Activated naive CD4-positive, alpha-beta T cell treated with anti-CD3 and anti-CD28 coated beads, Interleukin-2, amount 50 U/mL, for 72 hours (primary cell): ENCODE results near the gene AIG1. TPM values are rescaled to one million over a fixed set of nuclear protein-coding genes. Genes with fewer than 3 reads are reported as not detected.
"Not testable (repeated sequence)": the region's sequence is repeated elsewhere in the genome, so short reads cannot be mapped to it uniquely, and the experiment has no call there.

ENCODE experiments used
- ATAC-seq, 2 donors: fragments of 150-1000 bp; cut with Tn5 transposase; 2 replicates each; pipeline ENCODE4 v1.10.0; 2021; ENCODE audit warnings: mild to moderate bottlenecking in 2 of 2, moderate library complexity in 2 of 2
- DNase-seq, 2 donors: peaks; one replicate each; pipeline ENCODE4 v3.0.0; 2021 to 2022; ENCODE audit warnings: low spot score in 2 of 2
- H3K27ac Mint-ChIP-seq, 2 donors: one replicate each; pipeline ENCODE4 v1.8.0; 2022; ENCODE audit warnings: mild to moderate bottlenecking in 2 of 2, mixed read lengths in 2 of 2
- H3K36me3 Mint-ChIP-seq, 2 donors: one replicate each; pipeline ENCODE4 v1.8.0; 2022; ENCODE audit warnings: mixed read lengths in 2 of 2
- H3K9me3 Mint-ChIP-seq, 2 donors: one replicate each; pipeline ENCODE4 v1.8.0; 2022; ENCODE audit warnings: mixed read lengths in 2 of 2
- total RNA-seq, 2 donors: library from RNA; stranded (reverse); gene quantifications; one replicate each; pipeline ENCODE4 v1.2.3, GENCODE V29; 2022

The AIG1 gene
- total RNA-seq, 2 donors from 2014 or later = 15.5 to 34.8 TPM

GRCh38 chr6:143157131-143157530, 96.4 kb downstream of the AIG1 start:
- no peaks in the 10 kb centered on the region for H3K36me3 Mint-ChIP-seq
- no peak for ATAC-seq
- DNase-seq = no peak
- H3K9me3 Mint-ChIP-seq = peaks cover 0 to 4% of the 10 kb centered on the region in 2 donors
- H3K27ac Mint-ChIP-seq = peak overlapping the region in 1 of 2 donors; percentile 8

- no peaks in the 10 kb centered on the region for H3K36me3 Mint-ChIP-seq
- H3K27ac Mint-ChIP-seq = peak overlapping the region; percentile 8 to 84
- peaks cover 0 to 4% of the 10 kb centered on the region in 2 donors for H3K9me3 Mint-ChIP-seq
- ATAC-seq (peak in 1 of 2 donors; percentile 43), DNase-seq (no peak)
These were observed 97.5 kb downstream of the AIG1 start for GRCh38 chr6:143158113-143158581.

GRCh38 chr6:143159001-143159400, 98.3 kb downstream of the AIG1 start:
- Mint-ChIP-seq H3K9me3 (peaks cover 0 to 4% of the 10 kb centered on the region in 2 donors), H3K36me3 (no peaks in the 10 kb centered on the region), H3K27ac (no peak overlapping the region)
- ATAC-seq (no peak), DNase-seq (no peak)

GRCh38 chr6:143160015-143160414, 99.3 kb downstream of the AIG1 start:
- no peak for DNase-seq

GRCh38 chr6:143160439-143161220, 99.9 kb downstream of the AIG1 start:
- H3K36me3 Mint-ChIP-seq = no peaks in the 10 kb centered on the region

More at GRCh38 chr6:143160015-143160414, 99.3 kb downstream of the AIG1 start:
- Mint-ChIP-seq H3K9me3 (peaks cover 0 to 4% of the 10 kb centered on the region in 2 donors), H3K27ac (no peak overlapping the region), H3K36me3 (no peaks in the 10 kb centered on the region)
- no peak for ATAC-seq

GRCh38 chr6:143163621-143164020, 102.9 kb downstream of the AIG1 start:
- H3K36me3 Mint-ChIP-seq = no peaks in the 10 kb centered on the region
- no peak overlapping the region for H3K27ac Mint-ChIP-seq
- H3K9me3 Mint-ChIP-seq = peaks cover 0 to 4% of the 10 kb centered on the region in 2 donors
- ATAC-seq = no peak
- no peak for DNase-seq

More at GRCh38 chr6:143160439-143161220, 99.9 kb downstream of the AIG1 start:
- no peak overlapping the region for H3K27ac Mint-ChIP-seq
- peaks cover 0 to 4% of the 10 kb centered on the region in 2 donors for H3K9me3 Mint-ChIP-seq
- ATAC-seq = no peak
- no peak for DNase-seq

- no peak overlapping the region for H3K27ac Mint-ChIP-seq
- peaks cover 0 to 4% of the 10 kb centered on the region in 2 donors for H3K9me3 Mint-ChIP-seq
- no peak for DNase-seq
- no peaks in the 10 kb centered on the region for H3K36me3 Mint-ChIP-seq
- no peak for ATAC-seq
These were observed 103.9 kb downstream of the AIG1 start for GRCh38 chr6:143164565-143165105.

- ATAC-seq (no peak), DNase-seq (no peak)
- Mint-ChIP-seq H3K27ac (no peak overlapping the region), H3K36me3 (no peaks in the 10 kb centered on the region), H3K9me3 (peaks cover 0 to 4% of the 10 kb centered on the region in 2 donors)
These were observed 104.7 kb downstream of the AIG1 start for GRCh38 chr6:143165315-143165855.

GRCh38 chr6:143166247-143166695, 105.6 kb downstream of the AIG1 start:
- Mint-ChIP-seq H3K27ac (no peak overlapping the region), H3K36me3 (no peaks in the 10 kb centered on the region), H3K9me3 (peaks cover 0 to under 1% of the 10 kb centered on the region in 2 donors)
- no peak for DNase-seq
- no peak for ATAC-seq

- no peak for DNase-seq
- no peak for ATAC-seq
- Mint-ChIP-seq H3K36me3 (peaks cover 5 to 8% of the 10 kb centered on the region in 2 donors), H3K9me3 (peaks cover 0 to 3% of the 10 kb centered on the region in 2 donors), H3K27ac (no peak overlapping the region)
These were observed 106.5 kb downstream of the AIG1 start for GRCh38 chr6:143167224-143167623.

GRCh38 chr6:143168396-143168816, 107.7 kb downstream of the AIG1 start:
- DNase-seq, ATAC-seq: not testable (repeated sequence)
- H3K36me3 Mint-ChIP-seq = peaks cover 13 to 20% of the 10 kb centered on the region in 2 donors

GRCh38 chr6:143169440-143169839, 108.8 kb downstream of the AIG1 start:
- H3K36me3 Mint-ChIP-seq = peaks cover 15 to 28% of the 10 kb centered on the region in 2 donors
- DNase-seq = no peak
- no peak for ATAC-seq
- H3K27ac Mint-ChIP-seq = peak overlapping the region in 1 of 2 donors; percentile 9
- peaks cover 4 to 10% of the 10 kb centered on the region in 2 donors for H3K9me3 Mint-ChIP-seq

More at GRCh38 chr6:143168396-143168816, 107.7 kb downstream of the AIG1 start:
- H3K9me3 Mint-ChIP-seq, H3K27ac Mint-ChIP-seq: not testable (repeated sequence)

GRCh38 chr6:143174516-143174915, 113.8 kb downstream of the AIG1 start:
- Mint-ChIP-seq H3K27ac (no peak overlapping the region), H3K36me3 (peaks cover 47 to 61% of the 10 kb centered on the region in 2 donors), H3K9me3 (peaks cover 19% of the 10 kb centered on the region in 2 donors)
- DNase-seq = no peak
- no peak for ATAC-seq

GRCh38 chr6:143174951-143175350, 114.3 kb downstream of the AIG1 start:
- DNase-seq = no peak

GRCh38 chr6:143176090-143177021, 115.7 kb downstream of the AIG1 start:
- ATAC-seq = no peak
- Mint-ChIP-seq H3K36me3 (peaks cover 47 to 61% of the 10 kb centered on the region in 2 donors), H3K27ac (no peak overlapping the region), H3K9me3 (peaks cover 19% of the 10 kb centered on the region in 2 donors)
- DNase-seq = no peak

More at GRCh38 chr6:143174951-143175350, 114.3 kb downstream of the AIG1 start:
- Mint-ChIP-seq H3K27ac (no peak overlapping the region), H3K36me3 (peaks cover 47 to 61% of the 10 kb centered on the region in 2 donors), H3K9me3 (peaks cover 19% of the 10 kb centered on the region in 2 donors)
- ATAC-seq = no peak

- no peak for DNase-seq
- Mint-ChIP-seq H3K9me3 (peaks cover 15 to 17% of the 10 kb centered on the region in 2 donors), H3K36me3 (peaks cover 38 to 52% of the 10 kb centered on the region in 2 donors), H3K27ac (no peak overlapping the region)
- ATAC-seq = no peak
These were observed 117.0 kb downstream of the AIG1 start for GRCh38 chr6:143177706-143178105.
